ENCODE measurements around the gene AKR1C1. TPM values are rescaled to one million over a fixed set of nuclear protein-coding genes. Genes with fewer than 3 reads are reported as not detected.

Gene AKR1C1
- total and polyA plus RNA-seq, 2 of the 13 experiments (the other 11 are each of a cell fraction or from before 2014, with no cell fraction given): 948 to 2,238 TPM

- TF ChIP-seq, protein P1, sequence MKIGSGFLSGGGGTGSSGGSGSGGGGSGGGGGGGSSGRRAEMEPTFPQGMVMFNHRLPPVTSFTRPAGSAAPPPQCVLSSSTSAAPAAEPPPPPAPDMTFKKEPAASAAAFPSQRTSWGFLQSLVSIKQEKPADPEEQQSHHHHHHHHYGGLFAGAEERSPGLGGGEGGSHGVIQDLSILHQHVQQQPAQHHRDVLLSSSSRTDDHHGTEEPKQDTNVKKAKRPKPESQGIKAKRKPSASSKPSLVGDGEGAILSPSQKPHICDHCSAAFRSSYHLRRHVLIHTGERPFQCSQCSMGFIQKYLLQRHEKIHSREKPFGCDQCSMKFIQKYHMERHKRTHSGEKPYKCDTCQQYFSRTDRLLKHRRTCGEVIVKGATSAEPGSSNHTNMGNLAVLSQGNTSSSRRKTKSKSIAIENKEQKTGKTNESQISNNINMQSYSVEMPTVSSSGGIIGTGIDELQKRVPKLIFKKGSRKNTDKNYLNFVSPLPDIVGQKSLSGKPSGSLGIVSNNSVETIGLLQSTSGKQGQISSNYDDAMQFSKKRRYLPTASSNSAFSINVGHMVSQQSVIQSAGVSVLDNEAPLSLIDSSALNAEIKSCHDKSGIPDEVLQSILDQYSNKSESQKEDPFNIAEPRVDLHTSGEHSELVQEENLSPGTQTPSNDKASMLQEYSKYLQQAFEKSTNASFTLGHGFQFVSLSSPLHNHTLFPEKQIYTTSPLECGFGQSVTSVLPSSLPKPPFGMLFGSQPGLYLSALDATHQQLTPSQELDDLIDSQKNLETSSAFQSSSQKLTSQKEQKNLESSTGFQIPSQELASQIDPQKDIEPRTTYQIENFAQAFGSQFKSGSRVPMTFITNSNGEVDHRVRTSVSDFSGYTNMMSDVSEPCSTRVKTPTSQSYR (CRISPR knock-in tag; IDR thresholded peaks at IDR 0.05; ENCODE audit: borderline replicate concordance): peak; percentile 50; the same call in 1 of the 2 replicates
- TF ChIP-seq ZNF788 (CRISPR knock-in tag; IDR thresholded peaks at IDR 0.05; ENCODE audit: borderline replicate concordance) (no peak), POGZ (CRISPR knock-in tag; IDR thresholded peaks at IDR 0.05) (0 out of 2 replicates have a peak, but pooled peaks have one; percentile 29), SOX13 (IDR thresholded peaks at IDR 0.05) (no peak; the same call in 1 of the 2 replicates), SOX13 (CRISPR knock-in tag; conservative IDR thresholded peaks at IDR 0.05 in 1 of 2, IDR thresholded peaks at IDR 0.05 in 1 of 2) (0 out of 4 replicates have a peak, but pooled peaks have one; percentile 8 to 33), PTBP1 (IDR thresholded peaks at IDR 0.05; ENCODE audit: low read depth, low read length, poor library complexity, severe bottlenecking) (no peak), ARNT2 (CRISPR knock-in tag; IDR thresholded peaks at IDR 0.05; ENCODE audit: low read depth) (peak; percentile 79; the same call in 1 of the 2 replicates), ZNF24 (IDR thresholded peaks at IDR 0.05) (no peak), ZFYVE20 (CRISPR knock-in tag; IDR thresholded peaks at IDR 0.05; ENCODE audit: borderline replicate concordance, low read depth) (no peak), TARDBP (CRISPR knock-in tag; IDR thresholded peaks at IDR 0.05) (peak; percentile 85), HDAC2 (CRISPR knock-in tag; IDR thresholded peaks at IDR 0.05) (peak; percentile 24; the same call in 1 of the 2 replicates), BORCS8-MEF2B (CRISPR knock-in tag; IDR thresholded peaks at IDR 0.05) (peak; percentile 95), NFKBIZ (CRISPR knock-in tag; IDR thresholded peaks at IDR 0.05) (peak; percentile 73; the same call in 1 of the 2 replicates)
- TF ChIP-seq, protein P2, sequence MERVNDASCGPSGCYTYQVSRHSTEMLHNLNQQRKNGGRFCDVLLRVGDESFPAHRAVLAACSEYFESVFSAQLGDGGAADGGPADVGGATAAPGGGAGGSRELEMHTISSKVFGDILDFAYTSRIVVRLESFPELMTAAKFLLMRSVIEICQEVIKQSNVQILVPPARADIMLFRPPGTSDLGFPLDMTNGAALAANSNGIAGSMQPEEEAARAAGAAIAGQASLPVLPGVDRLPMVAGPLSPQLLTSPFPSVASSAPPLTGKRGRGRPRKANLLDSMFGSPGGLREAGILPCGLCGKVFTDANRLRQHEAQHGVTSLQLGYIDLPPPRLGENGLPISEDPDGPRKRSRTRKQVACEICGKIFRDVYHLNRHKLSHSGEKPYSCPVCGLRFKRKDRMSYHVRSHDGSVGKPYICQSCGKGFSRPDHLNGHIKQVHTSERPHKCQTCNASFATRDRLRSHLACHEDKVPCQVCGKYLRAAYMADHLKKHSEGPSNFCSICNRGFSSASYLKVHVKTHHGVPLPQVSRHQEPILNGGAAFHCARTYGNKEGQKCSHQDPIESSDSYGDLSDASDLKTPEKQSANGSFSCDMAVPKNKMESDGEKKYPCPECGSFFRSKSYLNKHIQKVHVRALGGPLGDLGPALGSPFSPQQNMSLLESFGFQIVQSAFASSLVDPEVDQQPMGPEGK (CRISPR knock-in tag; IDR thresholded peaks at IDR 0.05): peak; percentile 82
- TF ChIP-seq, protein P3, sequence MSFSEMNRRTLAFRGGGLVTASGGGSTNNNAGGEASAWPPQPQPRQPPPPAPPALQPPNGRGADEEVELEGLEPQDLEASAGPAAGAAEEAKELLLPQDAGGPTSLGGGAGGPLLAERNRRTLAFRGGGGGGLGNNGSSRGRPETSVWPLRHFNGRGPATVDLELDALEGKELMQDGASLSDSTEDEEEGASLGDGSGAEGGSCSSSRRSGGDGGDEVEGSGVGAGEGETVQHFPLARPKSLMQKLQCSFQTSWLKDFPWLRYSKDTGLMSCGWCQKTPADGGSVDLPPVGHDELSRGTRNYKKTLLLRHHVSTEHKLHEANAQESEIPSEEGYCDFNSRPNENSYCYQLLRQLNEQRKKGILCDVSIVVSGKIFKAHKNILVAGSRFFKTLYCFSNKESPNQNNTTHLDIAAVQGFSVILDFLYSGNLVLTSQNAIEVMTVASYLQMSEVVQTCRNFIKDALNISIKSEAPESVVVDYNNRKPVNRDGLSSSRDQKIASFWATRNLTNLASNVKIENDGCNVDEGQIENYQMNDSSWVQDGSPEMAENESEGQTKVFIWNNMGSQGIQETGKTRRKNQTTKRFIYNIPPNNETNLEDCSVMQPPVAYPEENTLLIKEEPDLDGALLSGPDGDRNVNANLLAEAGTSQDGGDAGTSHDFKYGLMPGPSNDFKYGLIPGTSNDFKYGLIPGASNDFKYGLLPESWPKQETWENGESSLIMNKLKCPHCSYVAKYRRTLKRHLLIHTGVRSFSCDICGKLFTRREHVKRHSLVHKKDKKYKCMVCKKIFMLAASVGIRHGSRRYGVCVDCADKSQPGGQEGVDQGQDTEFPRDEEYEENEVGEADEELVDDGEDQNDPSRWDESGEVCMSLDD (CRISPR knock-in tag; IDR thresholded peaks at IDR 0.05; ENCODE audit: borderline replicate concordance): peak; percentile 65; the same call in 1 of the 2 replicates
These were observed 18.7 kb downstream of the AKR1C1 start (continued) for GRCh38 chr10:4981722-4982471.

Data from HepG2 (cell line).